Measurements from ENCODE around the gene NUP133.

DNA sequence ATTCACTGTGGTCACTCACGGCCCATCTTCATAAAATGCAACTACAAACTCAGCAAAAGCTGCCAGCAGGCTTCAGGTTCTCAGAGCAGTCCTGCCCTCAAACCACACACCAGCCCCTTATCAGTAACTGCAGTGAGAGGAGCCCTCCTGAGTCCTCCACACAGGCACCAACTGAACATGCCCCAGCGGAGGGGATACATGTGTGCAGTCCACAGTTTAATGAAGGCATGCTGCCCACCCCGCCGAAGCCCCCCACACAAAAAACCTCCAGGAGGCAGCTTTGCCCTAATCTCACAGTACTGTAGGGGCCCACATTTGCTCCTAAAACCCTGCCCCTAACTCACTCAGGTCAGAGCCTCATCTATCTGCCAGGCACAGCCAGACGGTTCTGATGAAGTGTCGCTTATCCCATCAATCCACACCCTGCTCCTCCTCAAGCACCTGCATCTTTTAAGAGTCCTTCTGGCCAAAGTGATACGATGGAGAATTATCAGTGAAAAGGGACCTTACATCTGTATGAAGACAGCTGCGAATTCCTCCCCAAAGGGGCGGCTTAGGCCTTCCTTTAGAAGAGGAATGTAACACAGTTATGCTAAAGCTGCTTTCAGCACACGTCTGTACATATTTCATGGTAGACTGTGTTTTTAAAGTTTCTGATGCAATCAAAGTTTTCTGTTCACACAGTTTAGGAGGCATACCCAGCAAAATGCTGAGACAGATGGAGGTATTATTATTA, 46.9 kb upstream of the NUP133 start:
- TF ChIP-seq, protein P1, sequence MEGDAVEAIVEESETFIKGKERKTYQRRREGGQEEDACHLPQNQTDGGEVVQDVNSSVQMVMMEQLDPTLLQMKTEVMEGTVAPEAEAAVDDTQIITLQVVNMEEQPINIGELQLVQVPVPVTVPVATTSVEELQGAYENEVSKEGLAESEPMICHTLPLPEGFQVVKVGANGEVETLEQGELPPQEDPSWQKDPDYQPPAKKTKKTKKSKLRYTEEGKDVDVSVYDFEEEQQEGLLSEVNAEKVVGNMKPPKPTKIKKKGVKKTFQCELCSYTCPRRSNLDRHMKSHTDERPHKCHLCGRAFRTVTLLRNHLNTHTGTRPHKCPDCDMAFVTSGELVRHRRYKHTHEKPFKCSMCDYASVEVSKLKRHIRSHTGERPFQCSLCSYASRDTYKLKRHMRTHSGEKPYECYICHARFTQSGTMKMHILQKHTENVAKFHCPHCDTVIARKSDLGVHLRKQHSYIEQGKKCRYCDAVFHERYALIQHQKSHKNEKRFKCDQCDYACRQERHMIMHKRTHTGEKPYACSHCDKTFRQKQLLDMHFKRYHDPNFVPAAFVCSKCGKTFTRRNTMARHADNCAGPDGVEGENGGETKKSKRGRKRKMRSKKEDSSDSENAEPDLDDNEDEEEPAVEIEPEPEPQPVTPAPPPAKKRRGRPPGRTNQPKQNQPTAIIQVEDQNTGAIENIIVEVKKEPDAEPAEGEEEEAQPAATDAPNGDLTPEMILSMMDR (conservative IDR thresholded peaks at IDR 0.05), result no peak
- no peak for TF ChIP-seq ZFX (IDR thresholded peaks at IDR 0.05)
